Esophagus squamous epithelium (tissue), 5 donors: ENCODE data around the gene CYLD. TPM values are rescaled to one million over a fixed set of nuclear protein-coding genes. Genes with fewer than 3 reads are reported as not detected.

Experiments
- DNase-seq: peaks from one replicate; lab custom pipeline; 2025; lab: John Stamatoyannopoulos, UW
- H3K27ac ChIP-seq, 4 donors: fragments of 200-600 bp; sonication (generic); one replicate each; pipeline ENCODE4 v1.5.1; 2016 to 2019; ENCODE audit warnings: mild to moderate bottlenecking in 1 of 4
- H3K27me3 ChIP-seq, 4 donors: fragments of 200-600 bp; sonication (generic); 1 replicate in 3 of 4; 2 replicates in 1 of 4; pipeline versions ENCODE4 v1.5.1 to v1.6.0; 2017 to 2021; ENCODE audit warnings: antibody characterized with exemption in 1 of 4
- H3K36me3 ChIP-seq, 3 donors: fragments of 200-600 bp; sonication (generic); one replicate each; pipeline ENCODE4 v1.5.1; 2016 to 2019
- H3K4me1 ChIP-seq, 3 donors: fragments of 200-600 bp; sonication (generic); one replicate each; pipeline ENCODE4 v1.5.1; 2017 to 2019
- H3K4me3 ChIP-seq, 4 donors: fragments of 200-600 bp; sonication (generic); 1 replicate in 3 of 4; 2 replicates in 1 of 4; pipeline ENCODE4 v1.5.1; 2016 to 2019; ENCODE audit warnings: mild to moderate bottlenecking in 2 of 4, moderate library complexity in 1 of 4
- H3K9me3 ChIP-seq, 3 donors: fragments of 200-600 bp; sonication (generic); one replicate each; pipeline ENCODE4 v1.5.1; 2016 to 2019
- POLR2A ChIP-seq, 4 donors: fragments of 450-650 bp; IDR thresholded peaks; one replicate each; pipeline ENCODE4 v1.6.1; 2017; ENCODE audit warnings: antibody characterized with exemption in 4 of 4, mild to moderate bottlenecking in 4 of 4, moderate library complexity in 3 of 4
- WGBS, 2 donors: methylation state at CpG; one replicate each; pipeline ENCODE4 v1.1.5; 2018; 5-methylcytosine and 5-hydroxymethylcytosine counted together
- intact Hi-C: fragments of 100-400 bp; cut with DNase I; formaldehyde crosslinking; loops from one replicate; pipeline ENCODE4 v1.15.0; 2022
- total RNA-seq, 4 donors: library from RNA; depleted of rRNA; stranded (reverse); fragments of >200 nt; gene quantifications; one replicate each; pipeline ENCODE4 v1.1.0, GENCODE V29; 2016
- TF ChIP-seq, protein P1 (sequence below), 6 experiments: fragments of 450-650 bp in 4 of 6; fragments of 200-600 bp in 2 of 6; sonication (generic) in 2 of 6; IDR thresholded peaks; one replicate each; pipeline ENCODE4 v1.5.1; 2016 to 2019; ENCODE audit warnings: antibody characterized with exemption in 6 of 6, mild to moderate bottlenecking in 4 of 6, moderate library complexity in 4 of 6
- donor health status: DM: yes; HTN: yes; CAD: no.

Gene CYLD
- total RNA-seq, 4 donors from 2014 or later: 22.6 to 45.9 (median 36.0) TPM

DNA sequence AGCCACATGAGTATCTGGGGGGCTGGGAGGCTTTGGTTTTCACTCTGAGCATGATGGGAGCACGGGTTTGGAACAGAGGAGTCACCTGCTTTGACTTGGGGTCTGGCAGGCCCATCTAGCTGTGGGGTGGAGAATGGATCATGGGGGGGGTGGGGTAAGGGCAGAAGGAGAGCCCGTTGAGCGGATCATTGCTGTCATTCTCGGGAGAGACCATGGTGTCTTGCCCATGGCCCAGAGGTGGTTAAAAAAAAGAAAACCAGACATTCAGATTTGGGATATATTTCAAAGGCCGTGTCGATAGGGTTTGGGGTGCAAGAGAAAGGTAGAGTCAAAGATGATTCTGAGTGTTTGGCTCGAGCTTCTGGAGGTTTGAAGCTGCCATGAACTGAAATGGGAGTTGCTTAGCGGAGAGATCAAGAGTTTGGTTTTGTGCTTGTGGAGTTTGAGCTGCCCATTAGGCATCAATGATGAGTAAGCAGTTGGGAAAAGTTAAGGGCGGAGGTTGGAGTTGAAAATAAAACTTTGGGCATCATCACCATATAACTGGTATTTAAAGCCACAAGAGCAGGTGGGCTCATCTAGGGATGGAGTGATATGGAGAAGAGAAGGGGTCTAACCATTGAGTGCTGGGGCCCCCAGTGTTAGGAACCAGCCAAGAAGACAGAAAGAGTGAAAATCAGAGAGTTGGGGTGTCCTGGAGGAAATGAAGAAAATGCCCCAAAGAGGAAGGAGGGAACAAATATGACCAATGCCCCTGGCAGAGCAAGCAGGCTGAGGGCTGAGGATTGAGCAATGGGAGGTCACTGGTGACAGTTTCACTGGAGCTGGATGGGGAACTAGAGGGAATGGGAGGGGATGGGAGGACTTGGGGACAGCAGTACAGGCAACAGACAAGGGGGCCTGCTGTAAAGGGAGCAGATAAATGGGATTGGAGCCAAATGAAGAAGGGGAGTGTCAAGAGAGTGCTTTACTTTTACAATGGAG is 46.6 kb upstream of the CYLD start:
- Histone ChIP-seq H3K27ac (peak overlapping the region; percentile 83 to 89 (median 88)), H3K9me3 (no peaks in the 10 kb centered on the region), H3K36me3 (no peaks in the 10 kb centered on the region), H3K4me1 (peaks cover 50 to 76% (median 51%) of the 10 kb centered on the region in 3 donors), H3K4me3 (peak overlapping the region in 1 of 4 donors; percentile 62), H3K27me3 (no peaks in the 10 kb centered on the region)
- 89 to 93% methylated on average over 9 of the region's 9 CpGs for WGBS, 2 donors
- DNase-seq: no peak
- TF ChIP-seq, protein P1, sequence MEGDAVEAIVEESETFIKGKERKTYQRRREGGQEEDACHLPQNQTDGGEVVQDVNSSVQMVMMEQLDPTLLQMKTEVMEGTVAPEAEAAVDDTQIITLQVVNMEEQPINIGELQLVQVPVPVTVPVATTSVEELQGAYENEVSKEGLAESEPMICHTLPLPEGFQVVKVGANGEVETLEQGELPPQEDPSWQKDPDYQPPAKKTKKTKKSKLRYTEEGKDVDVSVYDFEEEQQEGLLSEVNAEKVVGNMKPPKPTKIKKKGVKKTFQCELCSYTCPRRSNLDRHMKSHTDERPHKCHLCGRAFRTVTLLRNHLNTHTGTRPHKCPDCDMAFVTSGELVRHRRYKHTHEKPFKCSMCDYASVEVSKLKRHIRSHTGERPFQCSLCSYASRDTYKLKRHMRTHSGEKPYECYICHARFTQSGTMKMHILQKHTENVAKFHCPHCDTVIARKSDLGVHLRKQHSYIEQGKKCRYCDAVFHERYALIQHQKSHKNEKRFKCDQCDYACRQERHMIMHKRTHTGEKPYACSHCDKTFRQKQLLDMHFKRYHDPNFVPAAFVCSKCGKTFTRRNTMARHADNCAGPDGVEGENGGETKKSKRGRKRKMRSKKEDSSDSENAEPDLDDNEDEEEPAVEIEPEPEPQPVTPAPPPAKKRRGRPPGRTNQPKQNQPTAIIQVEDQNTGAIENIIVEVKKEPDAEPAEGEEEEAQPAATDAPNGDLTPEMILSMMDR (IDR thresholded peaks at IDR 0.05): no peak
- peak in 1 of 4 donors; percentile 19 for TF ChIP-seq POLR2A (IDR thresholded peaks at IDR 0.05)
- intact Hi-C loops: no loop called here

DNA sequence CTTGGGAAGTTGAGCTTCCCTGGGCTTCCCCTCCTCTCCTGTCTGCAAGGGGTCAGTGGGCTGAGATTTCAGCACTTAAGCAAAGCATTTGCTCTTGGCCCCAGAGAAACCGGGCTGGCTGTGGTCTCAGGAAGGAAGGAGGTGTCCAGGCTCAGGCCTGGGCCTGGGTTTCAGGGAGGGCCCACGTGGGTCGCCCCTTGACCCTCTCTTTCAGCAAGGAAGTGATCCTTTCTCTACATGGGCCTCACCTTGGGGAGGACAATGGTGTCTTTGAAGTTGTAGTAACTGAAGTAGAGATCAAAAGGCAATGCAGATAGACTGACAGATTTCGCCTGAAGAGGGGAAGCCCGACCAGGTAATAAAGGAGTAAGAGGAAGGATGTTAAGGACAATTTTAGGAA is 45.8 kb upstream of the CYLD start:
- intact Hi-C loops: no loop called here
- H3K4me3 ChIP-seq: peak overlapping the region in 1 of 4 donors; percentile 62
- no peak for DNase-seq
- peaks cover 0 to 3% (median 0%) of the 10 kb centered on the region in 3 donors for H3K36me3 ChIP-seq
- no peak for TF ChIP-seq POLR2A (IDR thresholded peaks at IDR 0.05)
- TF ChIP-seq, protein P1 (IDR thresholded peaks at IDR 0.05): no peak
- no peaks in the 10 kb centered on the region for H3K9me3 ChIP-seq
- H3K4me1 ChIP-seq: peaks cover 51 to 80% (median 51%) of the 10 kb centered on the region in 3 donors
- WGBS, 2 donors: 53 to 70% methylated on average over 3 to 4 of the region's 5 CpGs
- peak overlapping the region; percentile 83 to 89 (median 88) for H3K27ac ChIP-seq
- H3K27me3 ChIP-seq: no peaks in the 10 kb centered on the region

DNA sequence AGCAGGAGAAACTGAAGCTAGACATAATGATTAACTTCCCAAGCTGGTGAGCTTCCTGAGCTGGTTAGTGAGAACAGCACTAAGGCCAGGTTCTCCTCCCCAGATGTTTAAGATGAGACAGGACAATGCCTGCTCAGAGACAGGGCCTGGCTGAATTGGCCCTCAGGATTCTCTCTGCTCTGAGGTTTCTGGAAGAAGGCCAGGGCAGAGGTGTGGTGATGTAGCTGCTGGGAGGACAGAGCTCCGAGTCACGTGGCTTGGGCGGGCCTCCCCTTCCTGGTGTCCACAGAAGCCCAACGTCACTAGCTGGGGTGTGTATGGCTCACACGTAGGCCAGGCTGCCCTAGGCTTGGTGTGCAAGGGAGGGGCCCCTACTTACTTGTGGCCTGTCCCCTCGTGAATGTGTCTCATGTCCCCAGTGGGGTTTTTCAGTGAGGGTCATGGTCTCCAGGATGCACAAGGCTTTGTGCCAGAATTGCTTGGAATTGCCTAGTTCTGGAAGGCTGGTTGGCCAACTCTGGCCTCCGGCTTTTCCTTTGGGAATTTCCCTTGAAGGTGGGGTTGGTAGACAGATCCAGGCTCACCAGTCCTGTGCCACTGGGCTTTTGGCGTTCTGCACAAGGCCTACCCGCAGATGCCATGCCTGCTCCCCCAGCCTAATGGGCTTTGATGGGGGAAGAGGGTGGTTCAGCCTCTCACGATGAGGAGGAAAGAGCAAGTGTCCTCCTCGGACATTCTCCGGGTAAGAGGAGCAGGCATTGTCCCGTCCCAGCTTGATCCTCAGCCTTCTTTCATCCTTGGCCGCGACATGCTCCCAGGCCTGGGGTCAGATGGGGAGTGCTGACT is 45.1 kb upstream of the CYLD start:
- 0 to 88% methylated on average over 2 to 7 of the region's 15 CpGs for WGBS, 2 donors

DNA sequence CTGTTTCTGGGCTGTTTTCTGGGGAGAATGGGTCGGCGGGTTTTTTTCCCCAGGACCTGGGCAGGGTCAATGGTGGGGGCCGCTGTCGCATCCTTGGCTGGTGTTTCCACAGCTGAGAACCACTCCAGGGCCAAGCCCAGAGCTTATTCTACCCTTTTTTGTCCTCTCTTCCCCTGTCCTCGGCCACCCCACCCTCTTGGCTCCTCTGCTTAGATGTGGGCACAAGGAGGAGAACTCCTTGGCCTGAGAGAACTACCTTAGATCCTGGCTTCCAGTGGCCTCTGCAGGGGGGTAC is 44.5 kb upstream of the CYLD start:
- H3K27me3 ChIP-seq: no peaks in the 10 kb centered on the region
- WGBS, 2 donors: 90% methylated on average over 5 of the region's 5 CpGs; no CpG with 5 or more reads in 1 of the 2 donors
- peak overlapping the region; percentile 83 to 89 (median 88) for H3K27ac ChIP-seq
- H3K4me3 ChIP-seq: peak overlapping the region in 3 of 4 donors; percentile 37 to 62 (median 38)
- intact Hi-C loops: no loop called here
- peaks cover 51 to 85% (median 51%) of the 10 kb centered on the region in 3 donors for H3K4me1 ChIP-seq
- no peaks in the 10 kb centered on the region for H3K9me3 ChIP-seq
- H3K36me3 ChIP-seq: peaks cover 0 to 6% (median 0%) of the 10 kb centered on the region in 3 donors
- TF ChIP-seq, protein P1 (IDR thresholded peaks at IDR 0.05): no peak
- no peak for TF ChIP-seq POLR2A (IDR thresholded peaks at IDR 0.05)
- DNase-seq: no peak

More for the DNA sequence above, 45.1 kb upstream of the CYLD start:
- Histone ChIP-seq H3K4me3 (peak overlapping the region in 1 of 4 donors; percentile 62), H3K9me3 (no peaks in the 10 kb centered on the region), H3K27me3 (no peaks in the 10 kb centered on the region), H3K27ac (peak overlapping the region; percentile 83 to 89 (median 88)), H3K36me3 (peaks cover 0 to 6% (median 0%) of the 10 kb centered on the region in 3 donors), H3K4me1 (peaks cover 51 to 80% (median 51%) of the 10 kb centered on the region in 3 donors)
- TF ChIP-seq, protein P1 (IDR thresholded peaks at IDR 0.05): no peak
- peak in 1 of 4 donors; percentile 66 for TF ChIP-seq POLR2A (IDR thresholded peaks at IDR 0.05)
- intact Hi-C loops: no loop called here
- DNase-seq: peak; percentile 55
